HEK293 (cell line): ENCODE results near the gene ACAA1.

Source experiments
- CTCF ChIP-seq: fragments of 450-650 bp; formaldehyde crosslinking; IDR thresholded peaks from 2 replicates; pipeline ENCODE4 v1.5.1; 2016; ENCODE audit warnings: missing biosample characterization, missing genetic modification characterization
- ELK4 ChIP-seq: IDR thresholded peaks from 2 replicates; pipeline ENCODE4 v1.6.1; 2011; ENCODE audit warnings: mild to moderate bottlenecking, low read depth, low read length, borderline replicate concordance
- REPIN1 ChIP-seq: fragments of 450-650 bp; formaldehyde crosslinking; IDR thresholded peaks from 2 replicates; pipeline ENCODE4 v1.5.1; 2017; ENCODE audit warnings: missing biosample characterization, missing genetic modification characterization, low read depth
- REST ChIP-seq: fragments of 450-650 bp; formaldehyde crosslinking; IDR thresholded peaks from 2 replicates; pipeline ENCODE4 v1.5.1; 2016; ENCODE audit warnings: missing biosample characterization, missing genetic modification characterization
- YY1 ChIP-seq: fragments of 450-650 bp; formaldehyde crosslinking; IDR thresholded peaks from 2 replicates; pipeline ENCODE4 v1.5.1; 2018; ENCODE audit warnings: missing biosample characterization, missing genetic modification characterization
- ZNF19 ChIP-seq: fragments of 450-650 bp; formaldehyde crosslinking; IDR thresholded peaks from 2 replicates; pipeline ENCODE4; 2016; ENCODE audit warnings: missing biosample characterization, missing genetic modification characterization, low read depth
- ZNF37A ChIP-seq: fragments of 450-650 bp; IDR thresholded peaks from 2 replicates; pipeline ENCODE4 v1.5.1; 2018; ENCODE audit warnings: missing biosample characterization, missing genetic modification characterization
- ZNF48 ChIP-seq: fragments of 450-650 bp; formaldehyde crosslinking; IDR thresholded peaks from 2 replicates; pipeline ENCODE4 v1.5.1; 2016; ENCODE audit warnings: missing biosample characterization, missing genetic modification characterization
- ZNF626 ChIP-seq: fragments of 450-650 bp; sonication (Bioruptor Pico); formaldehyde crosslinking; IDR thresholded peaks from 2 replicates; pipeline ENCODE4 v1.5.1; 2018; ENCODE audit warnings: missing biosample characterization, missing genetic modification characterization, inconsistent platforms
- TF ChIP-seq, protein P1 (sequence below): fragments of 450-650 bp; formaldehyde crosslinking; IDR thresholded peaks from 2 replicates; pipeline ENCODE4 v1.5.1; 2016; ENCODE audit warnings: missing biosample characterization, missing genetic modification characterization, low read depth
- TF ChIP-seq, protein P2 (sequence below): fragments of 450-650 bp; formaldehyde crosslinking; IDR thresholded peaks from 2 replicates; pipeline ENCODE4 v1.5.1; 2016; ENCODE audit warnings: missing biosample characterization, missing genetic modification characterization

DNA sequence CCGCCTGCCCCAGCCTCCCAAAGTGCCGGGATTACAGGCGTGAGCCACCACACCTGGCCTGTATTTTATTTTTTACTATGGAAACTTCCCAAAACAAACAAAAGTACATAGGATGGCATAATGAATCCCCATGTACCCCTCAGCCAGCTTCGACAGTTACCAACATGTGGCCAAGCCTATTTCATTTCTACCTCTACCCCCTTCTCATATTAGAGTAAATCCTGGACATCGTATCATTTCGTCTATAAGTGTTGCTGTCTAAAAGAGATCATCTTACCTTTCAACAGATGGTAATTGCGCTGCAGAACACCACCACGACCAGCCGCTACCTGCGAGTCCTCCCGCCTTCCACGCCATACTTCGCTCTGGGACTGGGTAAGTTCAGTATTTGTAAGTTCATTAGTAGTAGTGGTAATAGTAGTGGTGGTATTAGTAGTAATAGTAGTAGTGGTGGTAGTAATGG, 53.0 kb downstream of the ACAA1 start:
- no peak for TF ChIP-seq ZNF626 (tag by site-specific recombination)
- TF ChIP-seq CTCF (tag by site-specific recombination), result no peak
- TF ChIP-seq ELK4, result no peak
- TF ChIP-seq, protein P1, sequence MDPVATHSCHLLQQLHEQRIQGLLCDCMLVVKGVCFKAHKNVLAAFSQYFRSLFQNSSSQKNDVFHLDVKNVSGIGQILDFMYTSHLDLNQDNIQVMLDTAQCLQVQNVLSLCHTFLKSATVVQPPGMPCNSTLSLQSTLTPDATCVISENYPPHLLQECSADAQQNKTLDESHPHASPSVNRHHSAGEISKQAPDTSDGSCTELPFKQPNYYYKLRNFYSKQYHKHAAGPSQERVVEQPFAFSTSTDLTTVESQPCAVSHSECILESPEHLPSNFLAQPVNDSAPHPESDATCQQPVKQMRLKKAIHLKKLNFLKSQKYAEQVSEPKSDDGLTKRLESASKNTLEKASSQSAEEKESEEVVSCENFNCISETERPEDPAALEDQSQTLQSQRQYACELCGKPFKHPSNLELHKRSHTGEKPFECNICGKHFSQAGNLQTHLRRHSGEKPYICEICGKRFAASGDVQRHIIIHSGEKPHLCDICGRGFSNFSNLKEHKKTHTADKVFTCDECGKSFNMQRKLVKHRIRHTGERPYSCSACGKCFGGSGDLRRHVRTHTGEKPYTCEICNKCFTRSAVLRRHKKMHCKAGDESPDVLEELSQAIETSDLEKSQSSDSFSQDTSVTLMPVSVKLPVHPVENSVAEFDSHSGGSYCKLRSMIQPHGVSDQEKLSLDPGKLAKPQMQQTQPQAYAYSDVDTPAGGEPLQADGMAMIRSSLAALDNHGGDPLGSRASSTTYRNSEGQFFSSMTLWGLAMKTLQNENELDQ (tag by site-specific recombination), result no peak
- no peak for TF ChIP-seq ZNF19
- no peak for TF ChIP-seq REST (tag by site-specific recombination)
- no peak for TF ChIP-seq REPIN1
- TF ChIP-seq ZNF37A, result no peak
- TF ChIP-seq YY1 (tag by site-specific recombination), result no peak
- TF ChIP-seq ZNF48 (tag by site-specific recombination), result no peak
- TF ChIP-seq, protein P2, sequence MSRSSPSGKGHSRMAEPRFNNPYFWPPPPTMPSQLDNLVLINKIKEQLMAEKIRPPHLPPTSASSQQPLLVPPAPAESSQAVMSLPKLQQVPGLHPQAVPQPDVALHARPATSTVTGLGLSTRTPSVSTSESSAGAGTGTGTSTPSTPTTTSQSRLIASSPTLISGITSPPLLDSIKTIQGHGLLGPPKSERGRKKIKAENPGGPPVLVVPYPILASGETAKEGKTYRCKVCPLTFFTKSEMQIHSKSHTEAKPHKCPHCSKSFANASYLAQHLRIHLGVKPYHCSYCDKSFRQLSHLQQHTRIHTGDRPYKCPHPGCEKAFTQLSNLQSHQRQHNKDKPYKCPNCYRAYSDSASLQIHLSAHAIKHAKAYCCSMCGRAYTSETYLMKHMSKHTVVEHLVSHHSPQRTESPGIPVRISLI (tag by site-specific recombination), result no peak
